RPMI7951 (cell line): ENCODE measurements around the gene TLK2. TPM values are rescaled to one million over a fixed set of nuclear protein-coding genes. Genes with fewer than 3 reads are reported as not detected.
"Not testable (repeated sequence)": the region's sequence is repeated elsewhere in the genome, so short reads cannot be mapped to it uniquely, and the experiment has no call there.

Experiments
- DNase-seq: peaks from one replicate; pipeline ENCODE4 v3.0.0-alpha.2; 2012; ENCODE audit warnings: low read depth
- total RNA-seq: library from RNA; depleted of rRNA; stranded (reverse); fragments of >200 nt; shearing (Covaris generic); gene quantifications from 2 replicates; pipeline ENCODE4 v1.2.3, GENCODE V29; 2014; rRNA removed

Gene TLK2
- 20.3 and 22.8 TPM in 2 replicates for total RNA-seq

- peak; percentile 79 for DNase-seq
Measured at GRCh38 chr17:62478424-62478879, at the start of gene TLK2. TSS of gene TLK2 (plus strand) at chr17:62478825. CDS start at chr17:62481126, 2,301 bp downstream.

DNA sequence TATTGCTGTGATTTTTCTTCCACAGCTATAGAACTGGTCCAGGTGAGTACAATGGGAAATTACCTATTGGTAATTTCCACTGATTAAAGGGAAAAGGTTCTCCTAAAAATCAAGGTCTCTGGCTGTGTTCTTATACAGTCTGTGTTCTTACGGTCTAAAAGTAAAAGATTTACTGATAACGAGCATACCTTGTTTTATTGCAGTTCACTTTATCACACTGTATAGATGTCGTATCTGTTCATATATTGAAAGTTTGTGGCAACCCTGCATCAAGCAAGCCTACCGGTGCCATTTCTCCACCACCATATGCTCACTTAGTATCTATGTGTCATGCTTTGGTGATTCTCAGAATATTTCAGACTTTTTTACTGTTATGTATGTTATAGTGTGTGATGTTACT lies 43.4 kb upstream of the TLK2 start:
- not testable (repeated sequence) for DNase-seq

DNA sequence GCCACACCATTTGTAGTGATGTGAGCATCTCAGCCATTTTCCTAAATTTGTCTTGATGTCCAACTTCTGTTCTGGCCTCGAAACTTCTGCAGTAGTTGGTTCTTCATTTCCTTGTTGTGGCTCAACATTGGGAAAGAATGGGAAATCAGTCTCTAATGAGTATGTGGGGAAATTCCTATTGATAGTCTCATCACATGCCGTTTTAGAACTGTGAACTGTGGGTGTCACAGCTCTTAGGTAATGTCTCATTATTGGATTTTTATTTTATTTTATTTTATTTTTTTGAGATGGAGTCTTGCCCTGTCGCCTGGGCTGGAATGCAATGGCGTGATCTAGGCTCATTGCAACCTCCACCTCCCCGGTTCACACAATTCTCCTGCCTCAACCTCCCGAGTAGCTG lies 37.4 kb upstream of the TLK2 start:
- DNase-seq = not testable (repeated sequence)

DNA sequence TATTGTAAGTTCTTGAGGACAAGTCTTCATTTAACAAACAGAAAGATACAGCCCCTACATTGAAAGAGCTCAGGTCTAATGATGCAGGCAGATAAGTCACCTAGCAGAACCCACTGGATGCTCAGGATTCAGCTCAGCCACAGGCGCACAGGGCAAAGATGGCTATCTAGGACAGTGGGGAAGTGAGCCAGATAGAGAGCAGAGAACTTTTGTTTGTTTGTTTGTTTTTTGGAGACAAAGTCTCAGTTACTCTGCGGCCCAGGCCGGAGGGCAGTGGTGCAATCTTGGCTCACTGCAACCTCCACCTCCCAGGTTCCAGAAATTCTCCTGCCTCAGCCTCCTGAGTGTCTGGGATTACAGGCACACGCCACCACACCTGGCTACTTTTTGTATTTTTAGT lies 34.6 kb upstream of the TLK2 start:
- DNase-seq = no peak

DNA sequence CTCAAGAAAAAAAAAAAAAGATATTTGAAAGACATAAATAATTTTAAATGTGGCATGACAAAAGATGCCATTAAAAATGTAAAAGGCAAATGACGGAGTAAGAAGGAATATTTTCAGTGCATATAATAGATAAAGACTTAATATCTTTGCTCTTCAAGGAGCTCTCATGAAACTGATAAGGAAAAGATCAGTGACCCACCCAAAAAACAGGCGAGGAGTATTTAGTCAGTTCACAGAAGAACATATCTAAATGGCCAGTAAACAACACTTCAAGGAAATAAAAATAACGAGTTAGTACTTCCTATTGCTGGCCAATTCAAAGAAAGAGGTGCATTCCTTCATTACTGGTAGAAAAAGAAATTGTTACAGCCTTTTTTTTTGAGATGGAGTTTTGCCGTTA lies 32.8 kb upstream of the TLK2 start:
- not testable (repeated sequence) for DNase-seq

DNA sequence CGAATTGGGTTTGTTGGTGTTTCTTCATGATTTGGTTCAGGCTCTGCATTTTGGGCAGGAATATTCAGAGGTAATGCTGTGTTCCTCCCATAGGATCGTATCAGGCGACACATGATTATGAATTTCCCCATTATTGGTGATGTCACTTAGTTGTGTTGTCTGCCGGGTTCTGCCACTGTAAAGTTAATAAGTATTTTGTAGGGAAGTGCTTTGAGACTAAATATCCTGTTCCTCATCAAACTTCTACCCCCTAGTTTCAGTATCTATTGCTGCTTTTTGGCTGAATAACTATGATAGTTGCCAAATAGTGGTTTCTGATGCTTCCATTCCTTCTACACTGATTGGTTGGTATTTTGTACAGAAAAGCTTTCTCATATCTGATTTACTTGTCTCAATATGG lies 26.4 kb upstream of the TLK2 start:
- DNase-seq = not testable (repeated sequence)

DNA sequence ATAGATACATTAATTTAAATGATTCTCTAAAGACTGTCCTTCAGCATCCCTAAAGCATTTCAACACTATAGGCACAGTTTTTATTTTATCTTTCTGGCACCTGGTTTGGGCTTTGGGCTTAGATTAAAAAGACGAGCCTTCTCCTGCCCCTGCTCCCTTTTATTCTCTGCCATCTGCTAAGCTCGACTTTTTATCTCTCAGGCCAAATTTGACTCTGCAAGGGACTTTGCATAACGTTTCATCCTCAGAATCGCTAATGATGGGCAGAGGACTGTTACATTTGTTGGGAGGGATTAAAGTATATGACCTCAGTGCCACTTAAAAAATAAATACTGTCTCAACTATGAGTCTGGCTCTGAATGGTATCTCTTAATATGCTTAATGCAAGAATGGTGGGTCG lies 25.6 kb upstream of the TLK2 start:
- DNase-seq = not testable (repeated sequence)

GRCh38 chr17:62453656-62454055 lies 25.0 kb upstream of the TLK2 start:
- DNase-seq = not testable (repeated sequence)

- DNase-seq = not testable (repeated sequence)
Measured at GRCh38 chr17:62454111-62454510, 24.5 kb upstream of the TLK2 start.

- DNase-seq = no peak
Measured at GRCh38 chr17:62456016-62456415, 22.6 kb upstream of the TLK2 start.

DNA sequence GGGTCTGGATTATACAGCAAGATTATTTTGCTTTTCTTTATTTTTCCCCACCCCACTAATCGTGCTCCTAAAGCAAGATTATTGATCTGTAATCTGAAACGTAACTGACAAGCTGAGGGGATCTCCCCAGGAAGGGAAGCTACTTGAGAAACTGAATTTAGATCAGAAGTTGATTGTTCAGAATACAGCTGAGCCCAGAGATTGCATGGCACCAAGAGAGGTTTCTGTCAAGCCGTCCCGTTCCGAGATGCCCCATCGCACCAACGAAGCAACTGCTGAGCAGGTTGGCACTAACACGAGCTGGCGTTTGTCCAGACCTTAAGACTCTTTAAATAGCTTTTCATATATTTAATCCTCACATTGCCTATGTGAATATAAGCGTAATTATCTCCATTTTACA lies 20.1 kb upstream of the TLK2 start:
- DNase-seq = not testable (repeated sequence)

GRCh38 chr17:62464422-62464821 lies 14.2 kb upstream of the TLK2 start:
- DNase-seq = not testable (repeated sequence)

DNA sequence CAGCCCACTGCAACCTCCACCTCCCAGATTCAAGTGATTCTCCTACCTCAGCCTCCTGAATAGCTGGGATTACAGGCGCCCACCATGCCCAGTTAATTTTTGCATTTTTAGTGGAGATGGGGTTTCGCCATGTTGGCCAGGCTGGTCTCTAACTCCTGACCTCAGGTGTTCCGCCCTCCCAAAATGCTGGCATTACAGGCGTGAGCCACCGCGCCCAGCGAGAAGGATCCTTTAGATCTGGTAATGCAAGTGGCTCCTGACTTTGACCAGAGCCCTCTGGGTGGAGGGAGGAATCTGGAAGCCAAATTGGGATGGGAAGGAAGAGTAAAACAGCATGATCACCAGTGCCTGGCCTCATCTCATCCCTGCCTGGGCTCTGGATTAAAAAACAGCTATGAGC lies 13.4 kb upstream of the TLK2 start:
- not testable (repeated sequence) for DNase-seq

- DNase-seq = peak; percentile 71
Measured at GRCh38 chr17:62470666-62471379, 7.8 kb upstream of the TLK2 start.

GRCh38 chr17:62471380-62471880 lies 7.2 kb upstream of the TLK2 start:
- not testable (repeated sequence) for DNase-seq

GRCh38 chr17:62473030-62473982 lies 5.3 kb upstream of the TLK2 start:
- DNase-seq = not testable (repeated sequence)

DNA sequence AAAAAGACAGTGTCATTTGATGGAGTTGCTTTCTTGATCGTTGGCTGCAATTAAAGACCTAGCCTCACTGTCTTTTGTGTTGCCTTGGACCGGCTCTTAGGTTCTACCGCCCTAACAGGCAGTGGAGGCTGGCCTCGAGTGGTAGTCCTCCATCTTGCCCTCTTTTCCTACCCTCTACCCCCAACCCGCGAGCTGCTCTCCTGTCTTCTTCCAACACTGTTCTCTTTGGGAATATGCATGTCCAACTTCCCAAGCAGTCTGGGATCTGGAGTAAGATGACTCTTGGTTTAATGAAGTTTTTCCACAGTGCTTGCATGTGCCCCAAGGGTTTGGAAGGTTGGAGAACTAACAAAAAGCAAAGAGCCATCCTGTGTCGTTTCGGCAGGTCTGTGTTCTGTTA lies 1.5 kb upstream of the TLK2 start:
- not testable (repeated sequence) for DNase-seq

DNA sequence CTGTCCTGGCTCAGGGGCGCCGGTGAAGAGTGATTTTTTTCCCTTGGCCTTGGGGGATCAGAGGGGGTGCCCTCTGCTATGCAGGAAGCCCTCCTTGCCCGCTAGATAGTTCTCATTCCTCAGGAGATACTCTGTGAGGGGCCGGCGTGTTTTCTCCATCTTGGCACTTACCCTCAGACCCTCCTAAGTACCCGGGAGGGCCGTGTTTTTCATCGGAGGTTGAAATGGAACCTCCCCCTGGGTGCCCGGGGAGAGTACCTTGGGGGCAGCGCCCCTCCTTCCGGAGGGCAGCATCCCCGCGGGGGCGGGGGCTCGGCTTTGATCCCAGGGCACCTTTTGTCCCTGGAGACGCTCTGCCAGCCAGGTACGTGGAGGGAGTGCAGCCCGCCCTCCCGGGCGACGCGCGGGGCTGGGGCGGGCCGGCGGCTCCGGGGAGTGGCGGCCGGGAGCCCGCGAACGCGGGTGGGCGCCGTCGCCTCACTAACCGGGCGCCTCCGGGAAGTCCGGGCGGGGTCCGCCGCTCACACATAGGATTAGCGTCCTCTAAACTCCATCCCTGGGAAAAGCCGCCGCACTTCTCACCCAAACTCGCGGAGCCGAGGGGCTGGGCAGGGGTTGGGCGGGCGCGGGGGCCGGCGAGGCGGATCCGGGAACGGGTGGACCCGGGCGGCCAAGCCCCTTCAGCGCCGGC lies 762 bp upstream of the TLK2 start:
- DNase-seq = peak; percentile 3

DNA sequence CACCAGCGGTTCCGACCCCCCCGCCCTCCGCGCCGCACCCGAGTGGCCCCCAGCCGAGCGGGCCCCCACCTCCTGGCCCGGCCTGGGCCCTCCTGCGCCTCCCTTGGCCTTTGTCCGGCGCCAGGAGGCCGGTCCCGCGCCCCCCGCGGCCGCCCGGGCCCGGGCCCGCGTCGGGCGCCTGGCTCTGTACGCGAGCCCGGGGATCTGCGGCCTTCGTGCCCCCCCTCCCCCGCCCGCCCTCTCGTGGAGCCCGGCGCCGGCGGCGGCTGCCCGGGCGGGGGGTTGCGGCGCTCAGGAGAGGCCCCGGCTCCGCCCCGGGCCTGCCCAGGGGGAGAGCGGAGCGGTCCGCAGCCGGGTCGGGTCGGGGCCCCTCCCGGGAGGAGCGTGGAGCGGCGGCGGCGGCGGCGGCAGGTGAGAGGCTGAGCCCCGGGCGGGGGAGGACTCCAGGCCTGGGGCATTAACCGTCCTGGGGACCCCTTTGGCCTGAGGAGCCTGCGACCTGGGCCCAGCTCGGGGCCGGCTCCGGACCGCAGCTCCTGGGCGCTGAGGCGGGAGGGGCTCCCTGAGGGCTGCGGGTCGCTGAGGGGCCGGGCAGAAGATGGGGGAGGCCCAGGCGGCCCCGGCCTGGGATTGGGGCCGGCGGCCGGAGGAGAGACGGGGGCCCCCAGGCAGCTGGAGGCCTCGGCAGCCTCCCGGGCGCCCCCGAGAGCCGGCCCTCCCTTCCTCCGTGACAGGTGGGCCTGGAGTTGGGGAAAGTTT lies 434 bp downstream of the TLK2 start:
- peak; percentile 3 for DNase-seq

- DNase-seq = peak; percentile 8
Measured at GRCh38 chr17:62479639-62480258, 1.1 kb downstream of the TLK2 start.
